Measurements from ENCODE around the gene NR6A1.

DNA sequence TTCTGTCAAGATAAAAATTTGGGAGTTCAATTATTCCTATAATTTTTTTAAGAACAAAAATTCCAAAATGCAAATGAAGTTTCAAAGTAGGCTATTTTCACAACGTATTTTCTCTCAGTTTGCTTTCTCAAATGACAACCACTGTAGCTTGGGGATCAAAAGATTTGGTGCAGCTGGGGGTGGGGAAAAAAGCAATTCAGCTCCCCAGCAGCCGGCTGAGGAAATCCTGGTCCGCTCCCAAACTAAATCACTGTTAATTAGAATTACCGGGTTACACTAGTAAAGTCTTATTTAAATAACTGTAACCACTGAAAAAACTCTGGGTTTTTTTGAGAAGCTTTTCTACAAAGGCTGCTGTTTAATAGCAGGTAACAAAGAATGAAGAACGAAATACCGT lies 5.7 kb downstream of the NR6A1 start:
- TF ChIP-seq, protein P1, sequence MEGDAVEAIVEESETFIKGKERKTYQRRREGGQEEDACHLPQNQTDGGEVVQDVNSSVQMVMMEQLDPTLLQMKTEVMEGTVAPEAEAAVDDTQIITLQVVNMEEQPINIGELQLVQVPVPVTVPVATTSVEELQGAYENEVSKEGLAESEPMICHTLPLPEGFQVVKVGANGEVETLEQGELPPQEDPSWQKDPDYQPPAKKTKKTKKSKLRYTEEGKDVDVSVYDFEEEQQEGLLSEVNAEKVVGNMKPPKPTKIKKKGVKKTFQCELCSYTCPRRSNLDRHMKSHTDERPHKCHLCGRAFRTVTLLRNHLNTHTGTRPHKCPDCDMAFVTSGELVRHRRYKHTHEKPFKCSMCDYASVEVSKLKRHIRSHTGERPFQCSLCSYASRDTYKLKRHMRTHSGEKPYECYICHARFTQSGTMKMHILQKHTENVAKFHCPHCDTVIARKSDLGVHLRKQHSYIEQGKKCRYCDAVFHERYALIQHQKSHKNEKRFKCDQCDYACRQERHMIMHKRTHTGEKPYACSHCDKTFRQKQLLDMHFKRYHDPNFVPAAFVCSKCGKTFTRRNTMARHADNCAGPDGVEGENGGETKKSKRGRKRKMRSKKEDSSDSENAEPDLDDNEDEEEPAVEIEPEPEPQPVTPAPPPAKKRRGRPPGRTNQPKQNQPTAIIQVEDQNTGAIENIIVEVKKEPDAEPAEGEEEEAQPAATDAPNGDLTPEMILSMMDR (IDR thresholded peaks at IDR 0.05; ENCODE audit: insufficient read depth, low read length, poor library complexity, severe bottlenecking) = no peak
- TF ChIP-seq EZH2phosphoT487 (conservative IDR thresholded peaks at IDR 0.05; ENCODE audit: low read length) = no peak
